Measurements from ENCODE around the gene IRX1. TPM values are rescaled to one million over a fixed set of nuclear protein-coding genes. Genes with fewer than 3 reads are reported as not detected.

The IRX1 gene
- total RNA-seq, 1 donor from 2014 or later = not detected

- no peak for DNase-seq (ENCODE audit: low read depth)
These were observed 4.8 kb downstream of the IRX1 start for GRCh38 chr5:3600106-3601060.

GRCh38 chr5:3601061-3601710 is 5.6 kb downstream of the IRX1 start:
- DNase-seq (ENCODE audit: low read depth) = no peak

GRCh38 chr5:3601911-3602782 is 6.5 kb downstream of the IRX1 start:
- DNase-seq (ENCODE audit: low read depth) = no peak

GRCh38 chr5:3602785-3603502 is 7.3 kb downstream of the IRX1 start:
- no peak for DNase-seq (ENCODE audit: low read depth)

GRCh38 chr5:3604501-3604900 is 8.9 kb downstream of the IRX1 start:
- no peak for DNase-seq (ENCODE audit: low read depth)

GRCh38 chr5:3605298-3606010 is 9.8 kb downstream of the IRX1 start:
- no peak for DNase-seq (ENCODE audit: low read depth)

GRCh38 chr5:3606121-3606831 is 10.6 kb downstream of the IRX1 start:
- no peak for DNase-seq (ENCODE audit: low read depth)

GRCh38 chr5:3607541-3608181 is 12.0 kb downstream of the IRX1 start:
- no peak for DNase-seq (ENCODE audit: low read depth)

GRCh38 chr5:3609120-3609681 is 13.6 kb downstream of the IRX1 start:
- no peak for DNase-seq (ENCODE audit: low read depth)

- DNase-seq (ENCODE audit: low read depth) = no peak
These were observed 17.0 kb downstream of the IRX1 start for GRCh38 chr5:3612591-3613042.

- no peak for DNase-seq (ENCODE audit: low read depth)
These were observed 18.1 kb downstream of the IRX1 start for GRCh38 chr5:3613726-3614125.

GRCh38 chr5:3615217-3615616 is 19.6 kb downstream of the IRX1 start:
- no peak for DNase-seq (ENCODE audit: low read depth)

- no peak for DNase-seq (ENCODE audit: low read depth)
These were observed 20.2 kb downstream of the IRX1 start for GRCh38 chr5:3615829-3616228.

GRCh38 chr5:3619579-3619978 is 23.9 kb downstream of the IRX1 start:
- DNase-seq (ENCODE audit: low read depth) = no peak

- no peak for DNase-seq (ENCODE audit: low read depth)
These were observed 27.3 kb downstream of the IRX1 start for GRCh38 chr5:3622961-3623360.

GRCh38 chr5:3625626-3626025 is 30.0 kb downstream of the IRX1 start:
- DNase-seq (ENCODE audit: low read depth) = no peak

GRCh38 chr5:3634061-3634460 is 38.4 kb downstream of the IRX1 start:
- DNase-seq (ENCODE audit: low read depth) = no peak

GRCh38 chr5:3639175-3639574 is 43.5 kb downstream of the IRX1 start:
- no peak for DNase-seq (ENCODE audit: low read depth)

GRCh38 chr5:3642231-3642630 is 46.6 kb downstream of the IRX1 start:
- no peak for DNase-seq (ENCODE audit: low read depth)

Measured in myocyte (in vitro differentiated cells).